Loucy (cell line): Measurements from ENCODE around the gene GNS.

Experiments
- EZH2phosphoT487 ChIP-seq: fragments of 200-600 bp; IDR thresholded peaks from 2 replicates; pipeline ENCODE4 v1.6.1; 2018; ENCODE audit warnings: antibody characterized with exemption, mild to moderate bottlenecking, moderate library complexity, borderline replicate concordance
- TF ChIP-seq, protein P1 (sequence below): fragments of 200-600 bp; sonication (generic); conservative IDR thresholded peaks from 2 replicates; pipeline ENCODE4 v1.5.1; 2014; ENCODE audit warnings: mild to moderate bottlenecking, antibody characterized with exemption, low read length

DNA sequence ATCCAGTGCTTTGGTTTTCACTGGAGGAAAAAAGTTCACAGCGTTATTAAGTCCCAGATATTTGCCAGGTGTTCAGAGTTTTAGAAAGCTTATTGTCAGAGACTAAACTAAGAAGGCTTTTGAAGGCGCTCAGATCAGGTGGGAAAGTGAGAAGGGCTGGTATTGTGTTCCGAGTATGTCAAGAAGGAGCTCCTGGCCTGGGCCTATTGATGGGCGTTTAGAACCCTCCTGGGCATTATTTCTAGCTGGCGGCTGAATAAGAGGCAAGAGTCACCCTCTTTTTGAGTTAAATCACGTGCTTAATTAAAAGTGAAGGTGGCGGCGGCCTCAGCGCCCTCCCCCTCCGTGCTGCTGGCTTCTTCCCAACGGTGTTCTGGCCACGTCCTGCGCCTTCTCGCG is 20.9 kb upstream of the GNS start:
- TF ChIP-seq, protein P1, sequence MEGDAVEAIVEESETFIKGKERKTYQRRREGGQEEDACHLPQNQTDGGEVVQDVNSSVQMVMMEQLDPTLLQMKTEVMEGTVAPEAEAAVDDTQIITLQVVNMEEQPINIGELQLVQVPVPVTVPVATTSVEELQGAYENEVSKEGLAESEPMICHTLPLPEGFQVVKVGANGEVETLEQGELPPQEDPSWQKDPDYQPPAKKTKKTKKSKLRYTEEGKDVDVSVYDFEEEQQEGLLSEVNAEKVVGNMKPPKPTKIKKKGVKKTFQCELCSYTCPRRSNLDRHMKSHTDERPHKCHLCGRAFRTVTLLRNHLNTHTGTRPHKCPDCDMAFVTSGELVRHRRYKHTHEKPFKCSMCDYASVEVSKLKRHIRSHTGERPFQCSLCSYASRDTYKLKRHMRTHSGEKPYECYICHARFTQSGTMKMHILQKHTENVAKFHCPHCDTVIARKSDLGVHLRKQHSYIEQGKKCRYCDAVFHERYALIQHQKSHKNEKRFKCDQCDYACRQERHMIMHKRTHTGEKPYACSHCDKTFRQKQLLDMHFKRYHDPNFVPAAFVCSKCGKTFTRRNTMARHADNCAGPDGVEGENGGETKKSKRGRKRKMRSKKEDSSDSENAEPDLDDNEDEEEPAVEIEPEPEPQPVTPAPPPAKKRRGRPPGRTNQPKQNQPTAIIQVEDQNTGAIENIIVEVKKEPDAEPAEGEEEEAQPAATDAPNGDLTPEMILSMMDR, result no peak
- TF ChIP-seq EZH2phosphoT487, result no peak
